Stimulated activated CD4-positive, alpha-beta T cell treated with anti-CD3 and anti-CD28 coated beads, Interleukin-1b, Interleukin-23, amount 100 ng/mL, for 1 hour (primary cell): ENCODE data around the gene FGFR1OP2.
"Not testable (repeated sequence)": the region's sequence is repeated elsewhere in the genome, so short reads cannot be mapped to it uniquely, and the experiment has no call there.

Experiments
- DNase-seq, 2 donors: peaks; one replicate each; pipeline ENCODE4 v3.0.0-alpha.2; 2020; ENCODE audit warnings: low read depth in 2 of 2

FGFR1OP2 gene

GRCh38 chr12:26941215-26941594 is 2.9 kb downstream of the FGFR1OP2 start:
- no peak for DNase-seq

GRCh38 chr12:26948309-26948708 is 10.0 kb downstream of the FGFR1OP2 start:
- no peak for DNase-seq

GRCh38 chr12:26953447-26953846 is 15.2 kb downstream of the FGFR1OP2 start:
- no peak for DNase-seq

GRCh38 chr12:26954027-26954426 is 15.8 kb downstream of the FGFR1OP2 start:
- DNase-seq: no peak

GRCh38 chr12:26961391-26961790 is 23.1 kb downstream of the FGFR1OP2 start:
- not testable (repeated sequence) for DNase-seq

- DNase-seq: no peak
These were observed 23.5 kb downstream of the FGFR1OP2 start for GRCh38 chr12:26961803-26962202.

GRCh38 chr12:26963413-26963812 is 25.1 kb downstream of the FGFR1OP2 start:
- no peak for DNase-seq

GRCh38 chr12:26966842-26967241 is 28.6 kb downstream of the FGFR1OP2 start:
- DNase-seq: no peak

GRCh38 chr12:26970136-26970535 is 31.9 kb downstream of the FGFR1OP2 start:
- no peak for DNase-seq

GRCh38 chr12:26971963-26972362 is 33.7 kb downstream of the FGFR1OP2 start:
- peak in 1 of 2 donors; percentile 26 for DNase-seq

GRCh38 chr12:26976687-26977086 is 38.4 kb downstream of the FGFR1OP2 start:
- no peak for DNase-seq

- DNase-seq: no peak
These were observed 40.5 kb downstream of the FGFR1OP2 start for GRCh38 chr12:26978801-26979200.

GRCh38 chr12:26979733-26980132 is 41.5 kb downstream of the FGFR1OP2 start:
- no peak for DNase-seq

GRCh38 chr12:26982866-26983265 is 44.6 kb downstream of the FGFR1OP2 start:
- DNase-seq: no peak

GRCh38 chr12:26987634-26988424 is 49.6 kb downstream of the FGFR1OP2 start:
- DNase-seq: no peak

- no peak for DNase-seq
These were observed 50.4 kb downstream of the FGFR1OP2 start for GRCh38 chr12:26988703-26989102.

GRCh38 chr12:26989873-26990272 is 51.6 kb downstream of the FGFR1OP2 start:
- DNase-seq: no peak

GRCh38 chr12:26991826-26992225 is 53.6 kb downstream of the FGFR1OP2 start:
- DNase-seq: no peak

- DNase-seq: no peak
These were observed 55.8 kb downstream of the FGFR1OP2 start for GRCh38 chr12:26994109-26994508.

GRCh38 chr12:26995706-26996105 is 57.4 kb downstream of the FGFR1OP2 start:
- DNase-seq: no peak

- no peak for DNase-seq
These were observed 58.7 kb downstream of the FGFR1OP2 start for GRCh38 chr12:26997003-26997402.

GRCh38 chr12:27000961-27001360 is 62.7 kb downstream of the FGFR1OP2 start:
- DNase-seq: no peak

- no peak for DNase-seq
These were observed 63.4 kb downstream of the FGFR1OP2 start for GRCh38 chr12:27001663-27002062.

- DNase-seq: no peak
These were observed 63.9 kb downstream of the FGFR1OP2 start for GRCh38 chr12:27002141-27002540.
